LNCAP (cell line): ENCODE data around the gene KIF20B.

Experiments
- TF ChIP-seq, protein P1 (sequence below): fragments of 450-650 bp; IDR thresholded peaks from 2 replicates; pipeline ENCODE4 v1.5.1; 2017; ENCODE audit warnings: mild to moderate bottlenecking

The KIF20B gene

DNA sequence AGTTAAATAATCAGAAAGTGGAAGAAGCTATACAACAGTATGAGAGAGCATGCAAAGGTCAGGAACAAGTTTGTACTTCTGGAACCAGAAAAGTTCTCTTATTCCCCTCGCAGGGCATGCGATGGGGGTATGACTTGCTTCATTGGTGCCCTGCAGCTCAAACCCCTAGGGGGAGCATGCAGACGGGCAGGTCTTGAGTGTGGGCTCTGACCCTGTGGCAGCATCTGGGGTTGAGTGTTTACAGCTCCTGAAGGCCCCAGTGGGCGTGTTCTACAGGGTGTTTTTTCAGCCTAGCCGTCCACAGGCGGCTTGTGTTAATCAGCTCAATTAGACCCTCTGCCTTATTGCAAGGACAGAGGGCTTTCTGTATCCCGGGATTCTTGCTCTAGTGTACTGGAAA lies 44.5 kb downstream of the KIF20B start:
- TF ChIP-seq, protein P1, sequence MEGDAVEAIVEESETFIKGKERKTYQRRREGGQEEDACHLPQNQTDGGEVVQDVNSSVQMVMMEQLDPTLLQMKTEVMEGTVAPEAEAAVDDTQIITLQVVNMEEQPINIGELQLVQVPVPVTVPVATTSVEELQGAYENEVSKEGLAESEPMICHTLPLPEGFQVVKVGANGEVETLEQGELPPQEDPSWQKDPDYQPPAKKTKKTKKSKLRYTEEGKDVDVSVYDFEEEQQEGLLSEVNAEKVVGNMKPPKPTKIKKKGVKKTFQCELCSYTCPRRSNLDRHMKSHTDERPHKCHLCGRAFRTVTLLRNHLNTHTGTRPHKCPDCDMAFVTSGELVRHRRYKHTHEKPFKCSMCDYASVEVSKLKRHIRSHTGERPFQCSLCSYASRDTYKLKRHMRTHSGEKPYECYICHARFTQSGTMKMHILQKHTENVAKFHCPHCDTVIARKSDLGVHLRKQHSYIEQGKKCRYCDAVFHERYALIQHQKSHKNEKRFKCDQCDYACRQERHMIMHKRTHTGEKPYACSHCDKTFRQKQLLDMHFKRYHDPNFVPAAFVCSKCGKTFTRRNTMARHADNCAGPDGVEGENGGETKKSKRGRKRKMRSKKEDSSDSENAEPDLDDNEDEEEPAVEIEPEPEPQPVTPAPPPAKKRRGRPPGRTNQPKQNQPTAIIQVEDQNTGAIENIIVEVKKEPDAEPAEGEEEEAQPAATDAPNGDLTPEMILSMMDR, result no peak

DNA sequence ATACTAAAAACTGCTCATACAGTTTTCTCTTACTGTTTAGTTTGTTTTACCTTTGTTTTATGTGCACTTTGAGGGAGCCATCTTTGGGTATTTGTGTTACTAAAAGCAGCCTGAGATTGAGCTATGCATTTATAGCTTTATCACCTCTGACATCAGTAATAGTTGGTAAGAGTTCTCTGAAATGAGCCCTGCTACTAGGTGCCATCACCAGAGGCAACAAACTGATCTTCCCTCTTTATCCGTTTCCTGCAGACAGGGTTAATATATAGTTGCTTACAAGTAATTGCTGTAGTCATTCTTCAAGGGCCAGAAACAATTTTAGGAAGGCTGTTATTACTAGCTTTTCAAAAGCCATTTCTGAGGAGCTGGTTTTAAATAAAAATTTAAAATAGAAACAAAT lies 49.1 kb downstream of the KIF20B start:
- TF ChIP-seq, protein P1, result no peak

DNA sequence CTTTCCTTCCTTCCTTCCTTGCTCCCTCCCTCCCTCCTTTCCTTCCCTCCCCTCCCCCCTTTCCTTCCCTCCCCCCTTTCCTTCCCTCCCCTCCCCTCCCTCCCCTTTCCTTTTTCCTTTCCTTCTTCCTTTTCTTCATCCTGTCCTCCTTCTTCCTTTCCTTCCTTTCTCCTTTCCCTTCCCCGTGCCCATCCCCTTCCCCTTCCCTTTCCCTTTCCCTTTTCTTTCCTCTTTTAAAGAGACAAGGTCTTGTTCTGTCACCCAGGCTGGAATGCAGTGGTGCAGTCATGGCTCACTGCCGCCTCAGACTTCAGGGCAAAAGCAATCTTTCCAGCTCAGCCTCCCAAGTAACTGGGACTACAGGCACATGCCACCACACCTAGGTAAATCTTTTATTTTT lies 54.0 kb downstream of the KIF20B start:
- TF ChIP-seq, protein P1, result no peak

DNA sequence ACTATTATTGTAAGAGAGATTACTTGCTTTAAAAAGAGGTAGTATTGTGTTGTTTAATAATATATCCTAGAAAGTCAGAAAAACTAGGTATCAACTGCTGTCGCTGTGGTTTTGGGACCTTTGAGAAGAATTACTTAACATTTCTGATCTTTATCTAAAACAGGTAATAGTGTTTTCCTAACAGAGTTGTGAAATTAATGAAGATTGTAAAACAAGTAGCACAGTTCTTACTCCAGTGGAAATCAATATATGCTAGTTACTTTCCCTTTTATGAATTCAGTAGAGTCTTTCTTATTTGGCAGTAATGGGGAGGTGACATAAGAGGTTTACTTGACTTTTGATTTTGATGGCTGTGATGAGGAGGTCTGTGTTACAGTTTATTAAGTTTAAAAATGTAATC lies 58.1 kb downstream of the KIF20B start:
- TF ChIP-seq, protein P1, result no peak

DNA sequence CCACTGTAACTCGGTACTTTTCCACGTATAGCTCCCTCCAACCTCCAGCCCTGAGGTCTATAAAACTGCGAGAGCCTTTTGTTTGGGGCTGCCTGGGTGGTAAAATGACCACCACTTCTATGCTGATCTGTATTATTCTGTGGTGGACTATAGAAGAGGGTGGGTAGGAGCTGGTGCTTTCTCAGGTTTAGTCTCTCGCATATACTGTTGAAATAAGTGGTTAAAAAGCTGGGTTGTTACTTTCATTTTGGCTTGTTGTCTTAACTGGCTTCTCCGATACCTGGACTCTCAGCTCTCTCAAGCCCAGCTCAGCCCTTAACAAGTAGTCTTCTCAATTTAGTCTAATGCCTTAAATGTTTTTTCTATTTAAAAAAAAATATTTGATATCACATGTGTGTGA lies 70.3 kb downstream of the KIF20B start:
- TF ChIP-seq, protein P1, result no peak

DNA sequence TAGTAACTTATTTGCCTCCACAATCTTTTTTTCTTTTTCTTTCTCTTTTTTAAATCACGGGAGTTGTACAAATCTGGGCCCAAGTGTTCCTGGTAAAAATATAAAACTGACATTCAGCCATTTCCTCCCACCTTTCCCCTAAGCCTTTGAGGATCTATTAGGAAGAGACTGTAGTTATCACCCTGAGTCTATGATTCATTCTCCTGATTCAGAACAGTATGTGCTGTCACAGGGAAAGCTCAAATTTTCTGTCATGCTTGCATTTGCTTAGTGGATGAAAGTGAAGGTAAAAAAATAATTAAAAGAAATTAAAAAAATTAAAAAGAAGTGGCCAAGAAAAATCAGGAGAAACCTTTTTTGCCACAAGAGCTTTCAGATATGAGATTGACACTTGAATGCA lies 71.7 kb downstream of the KIF20B start:
- TF ChIP-seq, protein P1, result no peak

DNA sequence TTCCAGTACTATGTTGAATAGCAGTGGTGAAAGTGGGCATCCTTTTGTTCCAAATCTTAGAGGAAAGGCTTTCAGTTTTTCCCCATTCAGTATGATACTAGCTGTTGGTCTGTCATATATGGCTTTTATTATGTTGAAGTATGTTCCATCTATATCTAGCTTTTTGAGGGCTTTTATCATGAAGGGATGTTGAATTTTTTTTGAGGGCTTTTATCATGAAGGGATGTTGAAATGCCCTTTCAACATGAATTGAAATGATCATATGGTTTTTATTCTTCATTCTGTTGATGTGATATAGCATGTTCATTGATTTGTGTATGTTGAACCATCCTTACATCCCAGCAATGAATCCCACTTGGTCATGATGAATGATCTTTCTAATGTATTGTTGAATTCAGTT lies 75.3 kb downstream of the KIF20B start:
- TF ChIP-seq, protein P1, result no peak

DNA sequence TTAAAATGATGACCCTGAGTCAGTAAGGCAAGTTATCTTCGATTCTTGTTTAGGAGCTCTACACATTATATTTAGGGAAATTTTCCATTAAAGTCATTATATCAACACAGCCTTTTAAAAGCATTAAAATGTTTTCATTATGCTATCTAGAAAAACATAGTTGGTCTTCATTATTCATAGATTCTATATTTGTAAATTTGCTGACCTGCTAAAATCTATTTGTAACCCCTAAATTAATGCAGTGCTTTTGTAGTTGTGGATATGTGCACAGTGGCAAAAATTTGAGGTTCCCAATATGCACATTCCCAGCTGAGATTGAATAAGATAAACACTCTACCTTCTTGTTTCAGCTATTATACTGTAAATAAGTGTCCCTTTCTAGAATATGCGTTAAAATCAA lies 81.1 kb downstream of the KIF20B start:
- TF ChIP-seq, protein P1, result no peak
